ENCODE results near the gene IRAK3. TPM values are rescaled to one million over a fixed set of nuclear protein-coding genes. Genes with fewer than 3 reads are reported as not detected.

IRAK3 gene
- total RNA-seq (2014; rRNA removed; shearing (Covaris generic)) (1.6 and 1.8 TPM in 2 replicates), polyA plus RNA-seq (2016; fragmentation: Nextera tagmentation; extraction: Ambion mirVana) (0.47 and 0.53 TPM in 2 replicates)
- long read RNA-seq, result 0 reads

GRCh38 chr12:66188584-66189485 is at the start of gene IRAK3:
TSS of gene IRAK3 (plus strand) at chr12:66189214. CDS start at chr12:66189300, 86 bp downstream.
- TF ChIP-seq ZNF114 (CRISPR knock-in tag; IDR thresholded peaks at IDR 0.05), result no peak
- TF ChIP-seq EZH2 (IDR thresholded peaks at IDR 0.05; ENCODE audit: low read depth, unreplicated experiment), result peak; percentile 69
- TF ChIP-seq CREB1 (CRISPR knock-in tag; IDR thresholded peaks at IDR 0.05; ENCODE audit: low read depth), result 0 out of 2 replicates have a peak, but pooled peaks have one; percentile 33
- 0 out of 2 replicates have a peak, but pooled peaks cover 7% of the 10 kb centered on the region for H3K4me1 ChIP-seq (ENCODE audit: insufficient read depth)
- no peak within 1 kb of the TSS for H3K27ac ChIP-seq (ENCODE audit: low read depth)
- H3K36me3 ChIP-seq (ENCODE audit: insufficient read depth), result no peaks in the 10 kb centered on the region
- peaks cover 3% of the 10 kb centered on the region; the same call in 1 of the 3 replicates for H3K9me3 Mint-ChIP-seq
- no peaks in the 10 kb centered on the region; the same call in 2 of the 3 replicates for H3K36me3 Mint-ChIP-seq (ENCODE audit: low read depth)
- no peaks in the 10 kb centered on the region for H3F3A ChIP-seq (replicated peaks; ENCODE audit: low read depth)
- peaks cover 47% of the 10 kb centered on the region for H3K27me3 ChIP-seq (ENCODE audit: insufficient read depth)
- peak; percentile 96 for ATAC-seq
- H3K27ac Mint-ChIP-seq, result no peak within 1 kb of the TSS
- H3K27me3 Mint-ChIP-seq (ENCODE audit: insufficient read depth, low read depth, poor library complexity), result peaks cover 45% of the 10 kb centered on the region
- H2AFZ ChIP-seq, result peak within 1 kb of the TSS; percentile 96
- 0 out of 2 replicates have a peak, but pooled peaks cover 3% of the 10 kb centered on the region for H3K9me2 ChIP-seq (ENCODE audit: insufficient read depth)
- DNase-seq (ENCODE audit: low spot score), result peak; percentile 69
- H3K4me3 ChIP-seq, result peak within 1 kb of the TSS; percentile 59
- no peaks in the 10 kb centered on the region for H3K4me1 Mint-ChIP-seq
- no peaks in the 10 kb centered on the region for H4K20me1 ChIP-seq (replicated peaks; ENCODE audit: insufficient read depth)
- no peaks in the 10 kb centered on the region for H3K79me2 ChIP-seq (replicated peaks; ENCODE audit: insufficient read depth)
- peak within 1 kb of the TSS; percentile 71 for H3K4me3 Mint-ChIP-seq
- H3K4me2 ChIP-seq, result peak within 1 kb of the TSS; percentile 74

- H3K36me3 Mint-ChIP-seq (ENCODE audit: low read depth), result peaks cover 63% of the 10 kb centered on the region
- Histone ChIP-seq H3K27me3 (ENCODE audit: insufficient read depth) (no peaks in the 10 kb centered on the region), H3K4me2 (no peak overlapping the region), H3K36me3 (ENCODE audit: insufficient read depth) (peaks cover 9% of the 10 kb centered on the region; the same call in 1 of the 2 replicates), H3K4me1 (ENCODE audit: insufficient read depth) (no peaks in the 10 kb centered on the region), H3K9me2 (ENCODE audit: insufficient read depth) (no peaks in the 10 kb centered on the region), H4K20me1 (replicated peaks; ENCODE audit: insufficient read depth) (no peaks in the 10 kb centered on the region), H3F3A (replicated peaks; ENCODE audit: low read depth) (no peaks in the 10 kb centered on the region), H3K27ac (ENCODE audit: low read depth) (no peak overlapping the region), H3K79me2 (replicated peaks; ENCODE audit: insufficient read depth) (no peaks in the 10 kb centered on the region), H3K4me3 (no peak overlapping the region), H2AFZ (no peak overlapping the region)
- H3K27ac Mint-ChIP-seq, result no peak overlapping the region
- ATAC-seq (no peak), DNase-seq (ENCODE audit: low spot score) (no peak)
- no peaks in the 10 kb centered on the region for H3K4me1 Mint-ChIP-seq
- H3K9me3 Mint-ChIP-seq, result peaks cover 33% of the 10 kb centered on the region
- no peak overlapping the region for H3K4me3 Mint-ChIP-seq
- H3K27me3 Mint-ChIP-seq (ENCODE audit: insufficient read depth, low read depth, poor library complexity), result no peaks in the 10 kb centered on the region
- TF ChIP-seq POLR2AphosphoS5 (IDR thresholded peaks at IDR 0.05; ENCODE audit: low read depth) (no peak), REST (IDR thresholded peaks at IDR 0.05; ENCODE audit: unreplicated experiment) (no peak), ETS1 (IDR thresholded peaks at IDR 0.05) (no peak), EZH2 (IDR thresholded peaks at IDR 0.05; ENCODE audit: low read depth, unreplicated experiment) (no peak), ZNF462 (CRISPR knock-in tag; IDR thresholded peaks at IDR 0.05) (no peak), NANOG (IDR thresholded peaks at IDR 0.05; ENCODE audit: borderline replicate concordance) (no peak), EZH2phosphoT487 (IDR thresholded peaks at IDR 0.05; ENCODE audit: unreplicated experiment) (no peak)
These were observed 49.7 kb upstream of the IRAK3 start for GRCh38 chr12:66139328-66139727.
